GM19438 (cell line): Measurements from ENCODE around the gene CDIP1.
"Not testable (repeated sequence)": the region's sequence is repeated elsewhere in the genome, so short reads cannot be mapped to it uniquely, and the experiment has no call there.

ENCODE experiments used
- ATAC-seq: cut with Tn5 transposase; IDR thresholded peaks from one replicate; pipeline ENCODE4 v1.9.1; 2021; ENCODE audit warnings: low read depth; ENCODE audit not compliant: unreplicated experiment

CDIP1 gene

DNA sequence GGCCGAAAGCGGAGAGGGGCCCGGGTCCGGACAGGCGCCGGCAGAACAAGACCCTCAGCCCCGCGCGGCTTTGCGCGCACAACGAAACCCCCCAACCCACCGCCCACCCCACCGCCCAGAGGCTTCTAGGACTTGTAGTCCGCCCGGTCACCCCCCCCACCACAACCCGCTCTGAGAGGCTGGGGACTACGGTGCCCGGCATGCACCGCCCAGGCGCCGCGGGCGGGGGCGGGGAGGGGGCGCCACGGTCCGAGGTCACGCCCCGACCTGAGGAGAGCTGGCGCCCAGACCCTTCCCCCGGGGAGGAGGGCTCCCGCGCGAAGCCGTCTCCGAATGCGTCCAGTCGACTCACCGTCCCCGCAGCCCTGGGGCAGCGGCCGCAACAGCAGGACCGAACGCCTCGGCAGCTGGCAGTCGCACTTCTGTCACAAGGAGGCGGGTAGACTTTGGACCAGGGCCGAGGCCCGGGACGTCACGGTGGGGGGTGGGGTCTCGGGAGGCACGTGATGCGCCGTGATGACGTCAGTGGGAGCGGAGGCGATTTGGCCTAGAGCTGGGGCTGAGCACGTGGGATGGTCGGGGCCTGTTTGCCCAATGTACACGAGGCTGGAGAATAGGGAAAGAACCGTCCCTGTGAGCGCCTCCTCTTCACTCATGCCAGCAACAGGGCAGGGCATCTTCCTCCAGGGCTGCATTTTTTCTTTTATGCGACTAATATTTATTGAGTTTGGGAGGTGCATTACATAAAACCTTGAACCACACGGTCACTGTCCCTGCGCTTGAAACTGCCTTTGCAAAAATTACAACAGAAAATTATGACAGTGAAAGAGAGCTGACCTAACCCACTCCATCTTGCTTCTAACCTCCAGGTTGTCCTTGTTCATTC lies at the start of gene CDIP1:
Gene CDIP1 (minus strand): TSS at position 424 of the 886 bp plus-strand sequence. CDS start 24,643 bp downstream, outside the sequence.
- ATAC-seq = peak; percentile 78

DNA sequence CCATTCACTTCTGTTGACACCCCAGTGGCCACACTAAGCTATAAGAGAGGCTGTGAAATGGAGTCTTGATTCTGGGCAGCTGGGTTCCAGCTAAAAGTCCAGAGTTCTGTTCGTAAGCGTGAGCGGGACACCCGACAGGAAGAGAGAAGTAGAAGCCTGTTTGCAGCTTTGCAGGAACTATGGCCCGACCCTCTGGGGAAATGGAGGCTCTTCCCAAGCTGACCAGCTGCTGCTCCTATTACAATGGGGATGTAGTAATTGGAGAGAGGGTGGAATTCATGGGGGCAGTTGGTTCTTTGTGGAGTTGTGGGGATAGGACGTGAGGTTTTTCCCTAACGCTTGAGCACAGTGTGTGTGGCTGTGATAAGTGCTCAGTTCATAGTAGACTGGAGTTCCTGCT lies 47.7 kb upstream of the CDIP1 start:
- no peak for ATAC-seq

DNA sequence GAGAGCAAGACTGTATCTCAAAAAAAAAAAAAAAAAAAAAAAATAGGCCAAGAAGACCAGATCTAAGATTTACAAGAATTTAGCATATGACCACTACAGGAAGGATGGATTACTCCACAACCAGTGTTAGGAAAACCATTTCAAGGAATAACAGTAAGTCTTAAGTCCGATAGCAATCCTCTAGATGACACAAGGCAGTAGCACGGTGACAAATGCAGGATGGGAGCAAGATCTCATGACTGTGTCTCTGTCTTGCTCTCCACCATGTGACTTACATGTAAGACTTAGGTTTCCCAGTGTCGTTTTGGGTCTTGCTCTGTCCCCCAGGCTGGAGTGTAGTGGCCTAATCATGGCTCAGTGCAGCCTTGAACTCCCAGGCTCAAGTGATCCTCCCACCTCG lies 45.3 kb upstream of the CDIP1 start:
- no peak for ATAC-seq

DNA sequence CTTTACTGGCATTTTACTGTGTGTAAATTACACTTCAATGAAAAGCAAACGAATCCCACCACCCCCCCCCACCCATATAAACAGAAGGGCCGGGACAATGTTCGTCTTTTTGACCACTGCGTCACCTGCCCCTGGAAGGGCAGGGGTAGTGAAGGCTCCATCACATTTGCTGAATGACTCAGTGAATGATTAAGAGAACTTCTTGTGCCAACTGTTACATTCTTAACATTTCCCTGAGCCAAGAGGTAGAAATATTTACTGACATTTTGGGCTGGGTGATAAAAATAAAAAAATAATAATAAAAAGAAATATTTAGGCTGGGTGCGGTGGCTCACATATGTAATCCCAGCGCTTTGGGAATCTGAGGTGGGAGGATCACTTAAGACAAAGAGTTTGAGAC lies 41.7 kb upstream of the CDIP1 start:
- ATAC-seq = no peak

DNA sequence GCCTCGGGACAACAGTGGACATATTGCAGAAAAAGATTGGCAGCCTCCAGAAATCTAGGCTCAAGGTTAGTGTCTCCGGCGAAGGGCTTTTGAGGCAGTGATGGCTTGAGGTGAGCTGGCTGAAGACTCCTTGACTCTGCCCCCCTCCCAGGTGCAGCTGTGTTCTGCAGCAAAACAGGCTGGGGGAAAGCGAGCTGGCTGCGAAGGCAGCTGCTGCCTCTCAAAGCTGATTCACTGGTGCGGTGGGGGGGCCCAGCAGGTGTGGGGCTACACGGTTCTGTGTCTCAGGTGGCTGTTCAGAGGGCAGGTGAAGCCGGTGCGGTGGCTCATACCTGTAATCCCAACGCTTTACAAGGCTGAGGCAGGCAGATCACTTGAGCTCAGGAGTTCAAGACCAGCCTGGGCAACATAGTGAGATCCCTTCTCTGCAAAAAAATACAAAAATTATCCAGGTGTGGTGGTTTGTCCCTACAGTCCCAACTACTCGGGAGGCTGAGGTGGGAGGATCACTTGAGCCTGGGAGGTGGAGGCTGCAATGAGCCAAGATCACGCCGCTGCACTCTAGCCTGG lies 40.5 kb upstream of the CDIP1 start:
- ATAC-seq = no peak

DNA sequence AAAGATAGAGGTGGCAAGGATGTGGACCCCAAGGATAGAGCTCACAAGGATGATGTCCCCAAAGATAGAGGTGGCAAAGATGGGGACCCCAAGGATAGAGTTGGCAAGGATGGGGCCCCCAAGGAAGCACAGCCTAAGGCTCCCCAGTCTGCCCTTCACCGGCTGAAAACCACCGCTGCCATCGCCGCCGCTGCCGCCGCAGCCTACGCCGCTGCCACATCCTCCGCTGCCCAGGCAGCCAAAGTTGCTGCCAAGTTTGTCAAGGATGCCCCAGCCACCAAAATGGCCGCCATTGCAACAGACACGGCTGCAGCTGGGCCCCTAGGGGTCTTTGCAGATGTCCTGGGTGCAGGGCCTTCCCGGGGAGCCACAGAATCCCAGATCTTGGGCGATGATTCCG lies 37.4 kb upstream of the CDIP1 start:
- ATAC-seq = no peak

DNA sequence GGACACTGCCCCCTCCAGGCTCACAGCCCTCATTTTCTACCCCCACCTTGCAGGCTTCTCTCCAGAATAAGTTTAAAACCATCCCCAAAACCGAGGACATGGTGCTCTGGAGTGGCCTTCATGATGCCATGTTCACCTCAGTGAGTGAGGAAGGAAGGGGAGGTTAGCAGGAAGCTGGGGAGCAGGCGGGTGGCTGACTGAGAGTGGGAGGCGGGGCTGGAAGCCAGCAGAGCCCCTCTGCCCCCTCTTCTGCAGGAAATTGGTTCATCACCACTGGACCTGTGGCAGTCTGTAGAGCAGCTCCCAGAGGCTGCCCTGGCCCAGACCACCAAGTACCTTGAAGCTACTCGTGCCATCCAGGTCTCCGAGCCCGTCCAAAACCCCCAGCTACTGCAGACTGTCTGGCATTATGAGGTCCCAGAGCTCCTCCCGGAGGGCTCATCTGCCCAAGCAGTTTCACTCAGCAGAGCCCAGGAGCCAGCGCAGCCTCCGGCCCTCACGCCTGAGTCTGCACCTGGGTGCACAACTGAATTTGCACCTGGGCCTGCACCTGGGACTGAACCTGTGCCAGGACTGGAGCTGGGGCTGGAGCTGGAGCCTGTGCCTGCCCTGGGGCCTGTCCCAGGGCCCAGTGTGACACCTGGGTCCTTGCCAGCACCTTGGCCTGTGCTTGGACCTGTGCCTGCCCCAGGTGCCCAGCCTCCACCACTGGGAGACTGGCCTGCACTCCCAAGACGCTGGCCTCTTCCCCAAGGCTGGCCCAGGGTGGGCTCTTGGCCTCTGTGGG lies 36.5 kb upstream of the CDIP1 start:
- ATAC-seq = no peak

DNA sequence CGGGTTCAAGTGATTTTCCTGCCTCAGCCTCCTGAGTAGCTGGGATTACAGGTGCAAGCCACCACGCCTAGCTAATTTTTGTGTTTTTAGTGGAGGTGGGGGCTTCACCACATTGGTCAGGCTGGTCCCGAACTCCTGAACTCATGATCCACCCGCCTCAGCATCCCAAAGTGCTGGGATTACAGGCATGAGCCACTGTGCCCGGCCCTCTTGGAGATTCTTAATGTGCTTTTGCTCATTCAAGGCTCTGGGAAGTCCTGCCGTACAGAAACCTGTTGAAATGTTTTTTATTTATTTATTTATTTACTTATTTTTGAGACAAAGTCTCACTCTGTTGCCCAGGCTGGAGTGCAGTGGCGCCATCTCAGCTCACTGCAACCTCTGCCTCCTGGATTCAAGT lies 35.4 kb upstream of the CDIP1 start:
- not testable (repeated sequence) for ATAC-seq

DNA sequence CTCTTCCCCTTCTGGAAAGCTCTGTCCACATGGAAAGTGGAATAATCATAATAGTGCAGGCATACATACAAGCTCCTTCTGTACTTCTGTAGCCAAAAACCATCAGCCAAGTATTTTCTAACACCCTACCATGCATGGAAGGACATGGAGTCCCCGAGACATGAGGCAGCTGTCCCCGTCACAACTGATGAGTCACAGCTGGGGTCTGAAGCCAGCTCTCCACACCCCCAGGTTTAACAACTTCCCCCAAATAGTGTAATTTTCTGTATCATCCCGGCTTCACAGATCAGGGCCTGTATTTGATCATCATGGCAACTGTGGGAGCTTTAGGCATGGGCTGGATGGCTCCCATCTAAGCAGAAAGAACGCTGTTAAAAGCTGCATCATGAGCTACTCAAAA lies 34.1 kb upstream of the CDIP1 start:
- no peak for ATAC-seq

DNA sequence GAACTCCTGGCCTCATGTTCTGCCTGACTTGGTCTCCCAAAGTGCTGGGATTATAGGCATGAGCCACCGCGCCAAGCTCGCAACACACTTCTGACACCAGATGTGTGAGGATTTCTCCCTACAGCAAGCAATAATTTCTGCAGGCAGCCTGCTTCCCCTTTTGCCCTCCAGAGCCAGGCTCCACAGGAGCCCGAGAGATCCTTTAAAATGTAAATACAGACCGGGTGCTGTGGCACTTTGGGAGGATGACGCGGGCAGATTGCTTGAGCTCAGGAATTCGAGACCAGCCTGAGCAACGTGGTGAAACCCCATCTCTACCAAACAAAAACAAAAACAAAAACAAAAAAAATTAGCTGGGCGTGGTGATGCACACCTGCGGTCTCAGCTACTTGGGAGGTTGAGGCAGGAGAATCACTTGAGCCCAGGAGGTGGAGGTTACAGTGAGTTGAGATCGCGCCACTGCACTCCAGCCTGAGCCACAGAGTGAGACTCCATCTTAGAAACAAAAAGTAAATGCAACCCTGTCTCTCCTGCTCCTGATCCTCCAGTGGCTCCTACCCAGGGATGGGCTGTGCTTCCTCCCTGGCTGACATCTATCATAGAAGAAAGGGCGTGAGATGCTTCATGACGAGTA lies 32.2 kb upstream of the CDIP1 start:
- no peak for ATAC-seq

DNA sequence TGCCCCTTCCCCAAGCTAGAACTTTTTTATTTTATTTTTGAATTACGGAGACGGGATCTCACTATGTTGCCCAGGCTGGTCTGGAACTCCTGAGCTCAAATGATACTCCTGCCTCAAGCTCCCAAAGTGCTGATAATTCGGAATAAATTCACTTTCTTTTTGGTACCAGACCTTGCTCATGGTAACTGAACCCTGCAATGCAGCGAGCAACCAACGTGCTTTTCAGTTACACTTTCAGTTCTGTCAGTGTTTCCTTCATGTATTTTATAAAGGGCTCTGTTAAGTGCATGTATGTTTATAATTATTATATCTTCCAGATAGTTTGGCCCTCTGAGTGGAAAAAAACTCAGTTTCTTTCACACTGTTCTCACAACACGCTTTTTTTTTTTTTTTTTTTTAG lies 31.5 kb upstream of the CDIP1 start:
- no peak for ATAC-seq

DNA sequence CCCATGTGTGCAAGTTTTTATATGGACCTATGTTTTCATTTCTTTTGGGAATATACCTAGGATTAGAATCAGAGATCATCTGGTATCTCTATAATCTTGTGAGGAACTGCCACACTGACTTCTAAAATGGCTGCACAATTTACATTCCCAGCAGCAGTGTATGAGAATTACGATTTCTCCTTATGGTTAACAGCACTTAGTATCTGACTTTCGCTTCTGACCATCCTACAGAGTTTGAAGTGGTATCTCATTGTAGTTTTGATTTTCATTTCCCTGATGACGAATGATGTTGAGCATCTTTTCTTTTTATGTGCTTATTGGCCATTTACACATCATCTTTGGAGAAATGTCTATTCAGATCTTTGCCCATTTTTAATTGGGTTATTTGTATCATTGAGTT lies 27.6 kb upstream of the CDIP1 start:
- no peak for ATAC-seq

DNA sequence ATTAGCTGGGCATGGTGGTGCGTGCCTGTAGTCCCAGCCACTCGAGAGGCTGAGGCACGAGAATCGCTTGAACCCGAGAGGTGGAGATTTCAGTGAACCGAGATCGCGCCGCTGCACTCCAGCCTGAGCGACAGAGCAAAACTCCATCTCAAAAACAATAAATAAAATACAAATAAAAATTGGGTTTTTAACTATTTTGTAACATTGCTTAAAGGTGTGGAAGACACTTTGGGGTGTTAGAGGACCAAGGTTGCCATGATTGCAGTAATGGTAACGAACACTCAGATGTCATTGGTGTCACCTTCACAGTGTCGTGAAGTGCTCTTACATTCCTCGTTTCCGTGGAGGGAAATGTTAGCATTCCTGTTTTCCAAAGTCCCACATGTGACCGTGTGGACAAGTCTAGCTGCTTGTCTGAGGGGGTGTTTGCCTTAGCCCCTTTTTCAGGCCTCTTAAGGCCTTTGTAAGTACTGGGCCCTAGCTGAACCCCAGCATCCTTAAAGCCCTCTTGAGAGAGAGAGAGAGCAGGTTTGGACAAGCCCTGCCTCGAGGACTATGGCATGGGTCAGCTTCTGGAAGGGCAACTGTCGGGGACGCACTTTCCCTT lies 26.2 kb upstream of the CDIP1 start:
- no peak for ATAC-seq

DNA sequence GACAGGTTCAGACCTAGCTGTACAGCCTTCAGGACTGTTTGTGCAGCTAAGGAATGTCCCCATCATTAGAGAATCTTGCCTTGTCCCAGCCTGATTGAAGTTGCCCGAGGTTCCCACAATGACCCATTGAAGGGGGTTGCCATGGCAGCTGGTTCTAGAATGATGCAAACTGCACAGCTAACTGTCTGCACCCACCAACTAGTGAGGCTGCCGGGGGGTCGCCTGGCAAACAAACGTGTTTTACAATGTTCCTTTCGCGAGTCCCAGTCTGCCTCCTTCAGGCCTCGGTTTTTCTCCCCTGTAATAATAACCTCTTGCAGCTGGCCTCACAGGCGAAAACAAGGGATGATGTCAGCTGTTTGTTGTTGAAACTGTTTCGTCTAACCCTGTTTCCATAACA lies 23.0 kb upstream of the CDIP1 start:
- no peak for ATAC-seq

DNA sequence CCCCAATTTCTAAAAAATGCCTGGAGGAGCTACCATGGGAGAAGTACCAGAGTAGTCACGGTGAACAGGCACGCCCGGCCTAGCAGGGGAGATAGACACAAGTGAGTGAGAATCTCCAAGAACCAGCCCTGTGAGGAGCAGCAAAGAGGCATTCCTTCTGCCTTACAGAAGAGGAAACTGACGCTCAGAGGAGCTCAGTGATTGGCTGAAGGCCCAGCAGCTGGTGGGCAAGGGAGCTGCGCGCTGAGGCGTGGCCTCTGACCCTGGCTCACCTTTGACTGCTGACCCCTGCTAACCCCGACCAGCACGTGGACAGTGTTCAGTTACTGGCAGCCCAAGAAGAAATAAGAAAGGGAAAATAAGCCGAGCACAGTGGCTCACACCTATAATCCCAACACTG lies 19.4 kb upstream of the CDIP1 start:
- no peak for ATAC-seq

DNA sequence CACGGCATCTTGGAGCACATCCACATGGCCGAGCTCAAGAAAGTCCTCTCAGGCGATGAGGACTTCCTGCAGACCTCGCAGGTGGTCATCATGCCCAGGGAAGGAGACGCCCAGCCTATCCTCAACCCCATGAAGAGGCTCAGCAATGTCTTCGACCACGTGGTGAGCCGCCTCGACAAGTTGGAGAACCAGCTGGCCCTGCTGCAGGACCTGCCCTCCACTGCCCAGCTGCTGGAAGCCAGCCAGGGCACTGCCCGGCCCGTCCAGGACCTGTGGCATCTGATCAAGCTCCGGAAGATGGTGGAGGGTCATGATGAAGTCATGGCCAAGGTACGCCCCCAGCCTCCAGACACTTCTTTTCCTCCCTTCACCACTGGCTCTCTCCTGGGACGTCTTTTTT lies 18.0 kb upstream of the CDIP1 start:
- ATAC-seq = no peak

DNA sequence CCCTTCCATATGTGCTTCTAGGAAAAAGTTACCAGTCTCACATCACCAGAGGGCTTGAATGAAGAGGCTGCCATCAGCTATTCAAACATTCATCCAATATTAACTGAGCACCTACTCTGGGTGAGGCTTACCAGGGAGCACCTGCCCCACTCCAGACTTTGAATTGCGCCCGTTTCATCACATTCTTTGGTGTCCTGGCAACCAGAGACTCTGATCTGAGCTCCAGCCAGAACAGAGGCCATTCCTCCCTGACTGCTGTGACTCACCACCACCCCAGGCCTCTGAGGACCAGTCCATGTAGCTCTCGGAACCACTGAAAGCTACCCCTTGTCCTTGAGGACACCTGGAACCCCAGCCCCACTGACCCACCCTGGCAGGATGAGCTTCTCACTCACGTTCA lies 17.5 kb upstream of the CDIP1 start, which contains the start of gene C16orf96:
Gene C16orf96 (plus strand): TSS at position 229 of the 400 bp plus-strand sequence. CDS start 150 bp downstream, at position 379.
- no peak for ATAC-seq

DNA sequence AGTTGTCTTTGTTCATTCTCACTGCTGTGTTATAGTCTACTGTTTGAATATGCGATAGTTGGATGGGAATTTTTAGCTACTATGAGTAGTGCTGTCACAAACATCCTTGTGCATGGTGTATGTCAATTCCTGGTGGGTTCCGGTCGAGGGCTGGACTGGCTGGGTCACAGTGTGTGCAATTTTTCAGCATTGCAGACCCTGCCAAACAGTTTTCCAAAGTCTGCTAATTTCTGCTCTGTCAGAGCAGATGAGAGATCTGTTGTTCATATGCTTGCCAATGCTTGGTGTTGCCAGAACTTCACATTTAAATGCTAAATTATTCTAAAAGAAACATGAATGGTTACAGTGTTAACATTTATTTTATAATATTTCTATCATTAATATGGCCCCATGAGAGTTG lies 14.0 kb upstream of the CDIP1 start:
- no peak for ATAC-seq

DNA sequence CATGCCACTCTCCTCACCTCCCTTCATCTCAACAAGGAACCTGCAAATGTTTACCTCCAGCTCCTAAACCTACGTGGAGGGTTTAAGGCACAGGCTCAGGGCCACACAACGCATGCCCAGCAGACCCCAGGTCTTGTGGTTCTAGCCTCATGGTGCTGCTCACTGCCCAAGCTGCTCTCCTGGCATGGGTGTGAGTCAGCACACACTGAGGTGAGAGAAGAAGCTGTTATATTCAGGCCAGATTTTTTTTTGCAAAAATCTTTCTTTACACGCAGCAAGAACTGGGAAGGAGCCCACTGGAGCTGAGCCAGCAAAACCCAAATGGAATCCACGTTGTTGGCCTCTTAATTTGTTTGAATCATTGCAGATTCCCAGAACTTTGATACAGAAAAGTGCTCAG lies 12.0 kb upstream of the CDIP1 start:
- no peak for ATAC-seq

DNA sequence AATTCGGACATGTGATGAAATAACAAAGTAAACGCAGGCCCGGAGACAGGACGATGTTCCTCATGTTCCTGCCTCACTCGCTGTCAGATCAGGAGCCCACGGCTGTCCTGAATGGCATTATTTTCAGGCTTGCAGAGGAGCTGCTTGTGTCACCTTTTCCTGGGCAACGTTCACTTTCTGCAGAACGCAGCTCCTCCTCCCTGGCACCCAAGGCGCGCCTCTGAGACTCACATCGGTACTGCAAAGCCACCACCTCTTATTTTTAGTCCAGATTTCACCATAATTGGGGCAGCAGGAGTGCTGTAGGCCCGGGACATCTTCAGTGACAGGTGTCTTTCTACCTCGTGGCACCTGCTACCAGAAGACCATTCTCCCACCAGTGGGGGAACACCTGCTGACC lies 9.6 kb upstream of the CDIP1 start:
- ATAC-seq = no peak
